HG02678 (cell line): Measurements from ENCODE around the gene WAS.

Source experiments
- ATAC-seq: cut with Tn5 transposase; IDR thresholded peaks from one replicate; pipeline ENCODE4 v1.9.1; 2021; ENCODE audit warnings: mild to moderate bottlenecking, moderate library complexity; ENCODE audit not compliant: unreplicated experiment

WAS gene

GRCh38 chrX:48711162-48711928 lies 27.7 kb downstream of the WAS start:
- ATAC-seq, result no peak

GRCh38 chrX:48711929-48712505 lies 28.4 kb downstream of the WAS start:
- ATAC-seq, result no peak

DNA sequence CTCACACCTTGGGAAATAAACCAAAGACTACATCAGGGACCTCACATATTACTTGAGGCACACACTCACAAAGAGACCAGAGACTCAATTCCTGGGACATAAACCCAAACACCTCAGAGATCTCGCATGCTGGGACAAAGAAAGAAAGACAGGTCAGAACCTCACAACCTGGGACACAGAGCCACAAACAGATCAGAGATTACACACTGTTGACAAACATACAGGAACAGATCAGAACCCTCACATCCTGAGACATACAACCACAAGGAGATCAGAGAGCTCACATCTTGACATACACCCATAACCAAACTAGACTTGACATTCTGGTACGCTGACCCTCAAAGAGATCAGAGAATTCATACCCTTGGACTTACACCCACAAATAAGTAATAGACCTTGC lies 30.2 kb downstream of the WAS start:
- ATAC-seq, result no peak

GRCh38 chrX:48714573-48714972 lies 31.0 kb downstream of the WAS start:
- ATAC-seq, result no peak

DNA sequence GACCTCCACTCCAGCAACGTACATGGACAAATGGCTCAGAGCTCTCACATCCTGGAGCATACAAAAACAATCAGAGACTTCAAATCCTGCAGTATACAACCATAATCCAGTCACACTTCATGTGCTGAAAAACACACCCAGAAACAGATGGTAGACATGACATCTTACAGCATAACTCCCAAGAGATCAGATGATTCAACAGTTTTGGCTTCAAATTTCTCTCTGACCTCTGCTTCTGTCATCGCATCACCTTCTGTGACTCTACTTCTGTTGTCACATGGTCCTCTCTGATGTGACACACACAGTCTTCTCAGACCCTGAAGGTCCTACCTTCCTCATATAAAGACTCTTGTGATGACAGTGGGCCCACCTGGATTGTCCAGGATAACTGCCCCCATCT lies 31.5 kb downstream of the WAS start:
- ATAC-seq, result no peak

- no peak for ATAC-seq
Measured at GRCh38 chrX:48715876-48716502, 32.4 kb downstream of the WAS start.

GRCh38 chrX:48719958-48720357 lies 36.4 kb downstream of the WAS start:
- no peak for ATAC-seq

DNA sequence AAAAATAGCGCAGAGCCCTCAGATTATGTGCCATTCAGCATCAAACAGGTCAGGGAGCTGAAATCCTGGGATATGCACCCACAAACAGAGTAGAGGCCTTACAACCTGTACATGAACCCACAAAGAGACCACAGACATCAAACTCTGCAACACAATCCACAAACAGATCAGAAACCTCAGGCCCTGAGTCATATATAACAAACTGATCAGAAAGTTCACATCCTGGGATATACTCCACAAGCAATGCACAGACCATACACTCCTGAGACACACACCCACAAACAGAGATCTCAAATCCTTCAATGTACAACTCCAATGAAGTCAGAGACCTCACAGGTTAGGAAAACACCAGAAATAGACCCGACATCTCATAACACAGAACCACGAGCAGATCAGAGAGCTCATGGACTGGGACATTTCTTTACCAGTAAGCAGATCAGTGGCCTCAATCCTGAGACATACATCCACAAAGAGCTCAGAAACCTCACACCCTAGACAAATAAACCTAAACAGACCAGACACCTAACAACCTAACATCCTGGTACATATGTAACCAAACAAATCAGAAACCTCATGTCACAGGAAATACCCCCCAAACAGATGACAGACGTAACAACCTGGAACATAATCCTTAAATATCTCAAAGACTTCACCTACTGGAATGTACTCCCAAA lies 37.1 kb downstream of the WAS start:
- no peak for ATAC-seq

GRCh38 chrX:48721916-48722315 lies 38.3 kb downstream of the WAS start:
- no peak for ATAC-seq

- ATAC-seq, result no peak
Measured at GRCh38 chrX:48726596-48726995, 43.0 kb downstream of the WAS start.

GRCh38 chrX:48728653-48729052 lies 45.1 kb downstream of the WAS start:
- ATAC-seq, result no peak

DNA sequence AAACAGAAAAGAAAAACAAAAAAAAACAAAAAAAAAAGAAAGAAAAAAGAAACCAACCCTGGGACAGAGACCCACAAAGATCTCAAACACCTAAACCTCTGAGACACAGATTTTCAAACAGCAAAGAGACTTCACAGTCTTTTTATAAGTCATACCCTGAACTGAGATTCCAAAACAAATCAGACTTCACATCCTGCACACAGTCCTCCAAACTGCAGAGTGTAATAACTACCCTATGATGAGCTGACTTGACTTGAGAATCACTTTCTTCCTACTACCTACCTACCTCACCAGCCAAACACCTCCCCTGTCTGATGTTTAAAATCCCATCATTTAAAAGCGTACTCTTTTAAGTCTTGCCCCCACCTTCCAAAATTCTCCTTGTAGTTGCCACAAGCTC lies 52.7 kb downstream of the WAS start:
- no peak for ATAC-seq

DNA sequence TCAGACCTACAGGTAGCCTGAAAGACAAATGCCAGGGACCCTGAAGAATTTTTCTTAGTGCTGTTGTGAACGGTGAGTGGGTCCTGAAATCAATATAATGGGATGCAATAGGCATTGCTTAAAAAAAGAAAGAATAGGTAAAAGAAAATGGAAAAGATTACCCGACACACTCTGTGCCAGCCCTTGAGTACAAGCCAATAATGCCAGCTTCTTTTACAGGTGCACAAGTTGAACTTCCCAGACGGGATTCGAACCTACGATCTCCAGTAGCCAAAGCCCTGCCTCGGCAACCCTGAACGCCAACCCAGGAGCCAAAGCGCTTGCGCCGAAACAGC lies 53.2 kb downstream of the WAS start:
- no peak for ATAC-seq

DNA sequence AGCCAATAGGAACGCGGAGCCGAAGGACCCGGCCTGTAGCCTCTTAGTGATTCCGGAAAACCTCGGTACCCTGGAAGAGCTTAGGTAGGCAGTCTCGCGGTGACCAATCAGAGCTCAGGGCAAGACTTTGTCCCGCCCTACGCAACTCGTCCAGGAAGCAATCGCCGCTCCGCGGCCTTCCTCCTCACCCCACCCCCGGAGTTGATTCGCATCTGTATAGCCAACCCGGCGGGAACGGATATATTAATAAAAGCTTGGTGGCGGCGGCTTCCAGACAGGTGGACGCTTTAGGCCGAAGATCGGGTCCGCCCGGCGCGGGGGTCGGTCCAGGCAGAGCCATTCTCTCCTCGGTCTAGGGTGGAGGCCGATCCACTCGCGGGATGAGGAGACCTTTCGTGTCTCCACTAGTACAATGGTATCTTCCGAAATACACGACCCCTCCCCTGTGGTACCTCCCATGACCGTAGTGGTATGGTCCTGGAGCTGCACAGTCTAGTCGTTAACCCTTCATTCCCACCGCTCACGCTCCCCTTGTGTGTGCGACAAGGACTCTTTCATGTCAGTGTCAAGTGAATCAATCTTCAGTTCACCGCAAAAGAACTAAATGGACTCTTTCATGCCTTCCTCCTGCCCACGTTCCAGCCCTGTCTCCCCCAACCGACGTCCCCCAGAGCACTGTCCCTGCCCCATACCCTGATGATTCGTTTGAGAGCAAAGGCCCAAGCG lies 53.8 kb downstream of the WAS start:
- peak; percentile 99 for ATAC-seq

DNA sequence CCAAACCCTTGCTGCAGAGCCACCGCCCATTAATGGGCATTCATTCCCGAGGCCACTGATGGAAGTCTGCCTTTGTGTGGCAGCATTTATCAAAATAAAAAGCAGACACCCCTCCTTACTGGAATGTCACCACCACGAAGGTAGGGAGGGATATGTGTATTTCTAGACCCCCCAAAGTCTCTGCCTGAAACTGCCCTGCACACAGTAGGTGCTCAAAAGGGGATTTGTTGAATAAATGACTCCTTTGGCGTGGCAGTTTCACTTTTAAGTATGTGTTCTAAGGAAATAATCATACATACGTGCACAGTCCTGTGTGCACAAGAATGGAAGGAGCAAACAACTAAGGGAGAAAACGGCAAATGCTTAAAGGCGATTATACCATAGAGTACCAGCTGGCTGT lies 54.3 kb downstream of the WAS start:
- no peak for ATAC-seq
